OCI-LY1 (cell line): ENCODE measurements around the gene MACROD2.

ENCODE experiments used
- H2AFZ ChIP-seq: fragments of 200-600 bp; sonication (generic), shearing (Covaris generic); 2 replicates; pipeline ENCODE4 v1.6.0; 2014; ENCODE audit warnings: antibody characterized with exemption, mild to moderate bottlenecking, low read length
- H3F3A ChIP-seq: fragments of 200-600 bp; sonication (generic), shearing (Covaris generic); 2 replicates; pipeline ENCODE4 v1.6.0; 2014; ENCODE audit warnings: mild to moderate bottlenecking, antibody characterized with exemption, low read length, moderate library complexity; ENCODE audit not compliant: insufficient read depth
- H3K27ac ChIP-seq: fragments of 200-600 bp; sonication (generic); 2 replicates; pipeline ENCODE4 v1.5.1; 2014; ENCODE audit warnings: low read length, mixed run types, mild to moderate bottlenecking, low read depth; ENCODE audit not compliant: poor library complexity, severe bottlenecking
- H3K27me3 ChIP-seq: fragments of 200-600 bp; sonication (generic); 2 replicates; pipeline ENCODE4 v1.6.0; 2014; ENCODE audit warnings: antibody characterized with exemption, mild to moderate bottlenecking, low read length, moderate library complexity; ENCODE audit not compliant: insufficient read depth
- H3K36me3 ChIP-seq: fragments of 200-600 bp; sonication (generic); 2 replicates; pipeline ENCODE4 v1.6.1; 2014; ENCODE audit warnings: mild to moderate bottlenecking, antibody characterized with exemption, low read length, moderate library complexity, mixed read lengths; ENCODE audit not compliant: insufficient read depth
- H3K4me1 ChIP-seq: fragments of 200-600 bp; sonication (generic); 2 replicates; pipeline ENCODE4 v1.5.1; 2014; ENCODE audit warnings: mild to moderate bottlenecking, low read length, moderate library complexity; ENCODE audit not compliant: insufficient read depth, severe bottlenecking
- H3K4me2 ChIP-seq: fragments of 200-600 bp; sonication (generic), shearing (Covaris generic); 2 replicates; pipeline ENCODE4 v1.6.1; 2014; ENCODE audit warnings: low read length
- H3K4me3 ChIP-seq: fragments of 200-600 bp; sonication (generic); 2 replicates; pipeline ENCODE4 v1.5.1; 2014; ENCODE audit warnings: low read length, low read depth, mild to moderate bottlenecking, mixed read lengths; ENCODE audit not compliant: poor library complexity, severe bottlenecking
- H3K79me2 ChIP-seq: fragments of 200-600 bp; shearing (Covaris generic); 2 replicates; pipeline ENCODE4 v1.6.1; 2016; ENCODE audit warnings: mixed run types, low read length, mixed read lengths; ENCODE audit not compliant: insufficient read depth
- H3K9ac ChIP-seq: fragments of 200-600 bp; sonication (generic), shearing (Covaris generic); 2 replicates; pipeline ENCODE4 v1.6.1; 2014; ENCODE audit warnings: mild to moderate bottlenecking, low read length, mixed read lengths
- H3K9me2 ChIP-seq: fragments of 200-600 bp; sonication (generic), shearing (Covaris generic); 2 replicates; pipeline ENCODE4 v1.6.1; 2014; ENCODE audit warnings: low read depth, mild to moderate bottlenecking, low read length, mixed read lengths
- H3K9me3 ChIP-seq: fragments of 200-600 bp; shearing (Covaris generic); 2 replicates; pipeline ENCODE4 v1.6.1; 2014; ENCODE audit warnings: low read length, mixed read lengths
- H4K20me1 ChIP-seq: fragments of 200-600 bp; sonication (generic), shearing (Covaris generic); 2 replicates; pipeline ENCODE4 v1.6.0; 2016; ENCODE audit warnings: mild to moderate bottlenecking, low read length; ENCODE audit not compliant: insufficient read depth
- CTCF ChIP-seq: fragments of 200-600 bp; sonication (generic), shearing (Covaris generic); IDR thresholded peaks from 2 replicates; pipeline ENCODE4 v1.5.1; 2017; ENCODE audit warnings: mild to moderate bottlenecking, antibody characterized with exemption, low read length, moderate library complexity, mixed read lengths
- EZH2 ChIP-seq: fragments of 200-600 bp; sonication (generic), shearing (Covaris generic); IDR thresholded peaks from 2 replicates; pipeline ENCODE4 v1.8.0; 2017; ENCODE audit warnings: borderline replicate concordance, mixed run types, mild to moderate bottlenecking, antibody characterized with exemption, low read length, moderate library complexity, mixed read lengths

MACROD2 gene

GRCh38 chr20:14740380-14740779 lies 745.1 kb downstream of the MACROD2 start:
- Histone ChIP-seq H3K79me2 (no peaks in the 10 kb centered on the region), H4K20me1 (no peaks in the 10 kb centered on the region), H3K9ac (no peak overlapping the region), H3K4me1 (no peaks in the 10 kb centered on the region), H3K9me2 (no peaks in the 10 kb centered on the region), H2AFZ (no peak overlapping the region), H3F3A (no peaks in the 10 kb centered on the region), H3K9me3 (no peaks in the 10 kb centered on the region), H3K27me3 (no peaks in the 10 kb centered on the region), H3K36me3 (no peaks in the 10 kb centered on the region), H3K27ac (no peak overlapping the region), H3K4me2 (no peak overlapping the region), H3K4me3 (no peak overlapping the region)
- no peak for TF ChIP-seq CTCF
- TF ChIP-seq EZH2: no peak

- Histone ChIP-seq H3K4me1 (no peaks in the 10 kb centered on the region), H3F3A (no peaks in the 10 kb centered on the region), H3K4me2 (no peak overlapping the region), H4K20me1 (no peaks in the 10 kb centered on the region), H3K4me3 (no peak overlapping the region), H3K9me3 (no peaks in the 10 kb centered on the region), H3K27ac (no peak overlapping the region), H3K27me3 (no peaks in the 10 kb centered on the region), H2AFZ (no peak overlapping the region), H3K9ac (no peak overlapping the region), H3K9me2 (no peaks in the 10 kb centered on the region), H3K36me3 (no peaks in the 10 kb centered on the region), H3K79me2 (no peaks in the 10 kb centered on the region)
- TF ChIP-seq EZH2 (no peak), CTCF (no peak)
Measured at GRCh38 chr20:14741616-14742015, 746.3 kb downstream of the MACROD2 start.

- Histone ChIP-seq H3K79me2 (no peaks in the 10 kb centered on the region), H2AFZ (no peak overlapping the region), H4K20me1 (no peaks in the 10 kb centered on the region), H3K27ac (no peak overlapping the region), H3K4me2 (no peak overlapping the region), H3K4me1 (no peaks in the 10 kb centered on the region), H3K4me3 (no peak overlapping the region), H3K9ac (no peak overlapping the region), H3K36me3 (no peaks in the 10 kb centered on the region), H3F3A (no peaks in the 10 kb centered on the region), H3K9me3 (no peaks in the 10 kb centered on the region), H3K27me3 (no peaks in the 10 kb centered on the region), H3K9me2 (no peaks in the 10 kb centered on the region)
- TF ChIP-seq CTCF: no peak
- no peak for TF ChIP-seq EZH2
Measured at GRCh38 chr20:14744723-14745122, 749.4 kb downstream of the MACROD2 start.
